NCI-H2196 (cell line): ENCODE data around the gene ADAMTS2.

Experiments
- DNase-seq: peaks from one replicate; lab custom pipeline; 2025; ENCODE audit not compliant: unreplicated experiment; lab: John Stamatoyannopoulos, UW

Gene ADAMTS2

GRCh38 chr5:179199246-179199645, 146.0 kb downstream of the ADAMTS2 start:
- DNase-seq, result no peak

GRCh38 chr5:179198825-179199224, 146.4 kb downstream of the ADAMTS2 start:
- DNase-seq, result no peak

- no peak for DNase-seq
Observed at GRCh38 chr5:179196405-179197079, 148.7 kb downstream of the ADAMTS2 start.

GRCh38 chr5:179195561-179196404, 149.5 kb downstream of the ADAMTS2 start:
- no peak for DNase-seq

GRCh38 chr5:179194941-179195381, 150.3 kb downstream of the ADAMTS2 start:
- DNase-seq, result no peak

- DNase-seq, result no peak
Observed at GRCh38 chr5:179194201-179194910, 150.9 kb downstream of the ADAMTS2 start.

GRCh38 chr5:179193746-179194145, 151.5 kb downstream of the ADAMTS2 start:
- no peak for DNase-seq

GRCh38 chr5:179192891-179193470, 152.3 kb downstream of the ADAMTS2 start:
- no peak for DNase-seq

GRCh38 chr5:179192185-179192890, 152.9 kb downstream of the ADAMTS2 start:
- no peak for DNase-seq

- DNase-seq, result no peak
Observed at GRCh38 chr5:179191506-179192184, 153.6 kb downstream of the ADAMTS2 start.

GRCh38 chr5:179190851-179191505, 154.3 kb downstream of the ADAMTS2 start:
- no peak for DNase-seq

- DNase-seq, result no peak
Observed at GRCh38 chr5:179188636-179189035, 156.6 kb downstream of the ADAMTS2 start.

GRCh38 chr5:179187681-179188575, 157.3 kb downstream of the ADAMTS2 start:
- no peak for DNase-seq

- DNase-seq, result no peak
Observed at GRCh38 chr5:179187229-179187678, 158.0 kb downstream of the ADAMTS2 start.

GRCh38 chr5:179186801-179187200, 158.5 kb downstream of the ADAMTS2 start:
- no peak for DNase-seq

- no peak for DNase-seq
Observed at GRCh38 chr5:179185941-179186411, 159.3 kb downstream of the ADAMTS2 start.

GRCh38 chr5:179185256-179185940, 159.9 kb downstream of the ADAMTS2 start:
- no peak for DNase-seq
